NCI-H146 (cell line): ENCODE data around the gene PINK1.

Source experiments
- DNase-seq: peaks from one replicate; lab custom pipeline; 2025; lab: John Stamatoyannopoulos, UW

The PINK1 gene

DNA sequence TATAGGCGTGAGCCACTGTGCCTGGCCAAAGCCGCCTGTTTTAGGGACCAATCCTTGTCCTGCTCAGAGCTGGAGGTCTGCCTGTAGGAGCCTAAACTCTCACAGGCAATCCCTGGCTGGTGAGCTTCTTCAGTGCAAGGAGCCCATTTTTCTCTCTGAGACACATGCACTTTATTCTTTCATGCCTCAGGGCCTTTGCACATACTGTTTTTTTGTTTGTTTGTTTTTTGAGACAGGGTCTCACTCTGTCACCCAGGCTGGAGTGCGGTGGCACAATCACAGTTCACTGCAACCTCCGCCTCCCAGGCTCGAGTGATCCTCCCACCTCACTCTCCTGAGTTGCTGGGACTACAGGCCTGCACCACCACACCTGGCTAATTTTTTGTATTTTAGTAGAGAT, 21.6 kb upstream of the PINK1 start:
- no peak for DNase-seq

DNA sequence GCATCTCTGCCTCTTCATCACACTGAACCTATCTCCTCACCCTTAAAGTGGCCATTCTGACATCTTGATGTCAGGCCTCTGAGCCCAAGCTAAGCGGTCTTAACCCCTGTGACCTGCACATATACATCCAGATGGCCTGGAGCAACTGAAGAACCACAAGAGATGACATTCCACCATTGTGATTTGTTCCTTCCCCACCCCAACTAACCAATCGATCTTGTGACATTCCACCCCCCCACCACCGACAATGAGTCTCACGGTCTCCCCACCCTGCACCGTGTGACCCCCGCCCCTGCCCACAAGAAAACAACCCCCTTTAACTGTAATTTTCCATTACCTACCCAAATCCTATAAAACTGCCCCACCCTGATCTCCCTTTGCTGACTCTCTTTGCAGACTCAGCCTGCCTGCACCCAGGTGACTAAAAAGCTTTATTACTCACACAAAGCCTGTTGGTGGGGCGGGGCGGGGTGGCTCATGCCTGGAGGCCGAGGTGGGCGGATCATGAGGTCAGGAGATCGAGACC, 21.0 kb upstream of the PINK1 start:
- no peak for DNase-seq

DNA sequence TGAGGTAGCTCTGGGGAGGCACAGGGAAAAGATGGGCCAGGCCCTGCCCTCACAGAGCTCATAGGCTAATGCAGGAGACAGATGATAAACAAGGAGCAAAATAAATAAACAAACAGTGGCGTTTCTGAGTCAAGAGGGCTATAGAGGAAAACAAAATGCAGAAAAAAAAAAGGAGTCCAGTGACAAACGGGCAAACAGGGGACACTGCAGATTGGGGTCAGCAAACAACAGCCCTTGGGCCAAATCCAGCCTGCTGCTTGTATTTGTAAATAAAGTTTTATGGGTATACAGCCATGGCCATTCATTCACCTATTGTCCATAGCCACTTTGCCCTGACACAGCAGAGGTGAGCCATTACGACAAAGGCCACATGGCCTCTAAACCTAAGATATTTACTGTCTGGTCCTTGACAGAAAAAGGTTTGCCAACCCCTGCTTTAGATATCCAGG, 19.1 kb upstream of the PINK1 start:
- no peak for DNase-seq

DNA sequence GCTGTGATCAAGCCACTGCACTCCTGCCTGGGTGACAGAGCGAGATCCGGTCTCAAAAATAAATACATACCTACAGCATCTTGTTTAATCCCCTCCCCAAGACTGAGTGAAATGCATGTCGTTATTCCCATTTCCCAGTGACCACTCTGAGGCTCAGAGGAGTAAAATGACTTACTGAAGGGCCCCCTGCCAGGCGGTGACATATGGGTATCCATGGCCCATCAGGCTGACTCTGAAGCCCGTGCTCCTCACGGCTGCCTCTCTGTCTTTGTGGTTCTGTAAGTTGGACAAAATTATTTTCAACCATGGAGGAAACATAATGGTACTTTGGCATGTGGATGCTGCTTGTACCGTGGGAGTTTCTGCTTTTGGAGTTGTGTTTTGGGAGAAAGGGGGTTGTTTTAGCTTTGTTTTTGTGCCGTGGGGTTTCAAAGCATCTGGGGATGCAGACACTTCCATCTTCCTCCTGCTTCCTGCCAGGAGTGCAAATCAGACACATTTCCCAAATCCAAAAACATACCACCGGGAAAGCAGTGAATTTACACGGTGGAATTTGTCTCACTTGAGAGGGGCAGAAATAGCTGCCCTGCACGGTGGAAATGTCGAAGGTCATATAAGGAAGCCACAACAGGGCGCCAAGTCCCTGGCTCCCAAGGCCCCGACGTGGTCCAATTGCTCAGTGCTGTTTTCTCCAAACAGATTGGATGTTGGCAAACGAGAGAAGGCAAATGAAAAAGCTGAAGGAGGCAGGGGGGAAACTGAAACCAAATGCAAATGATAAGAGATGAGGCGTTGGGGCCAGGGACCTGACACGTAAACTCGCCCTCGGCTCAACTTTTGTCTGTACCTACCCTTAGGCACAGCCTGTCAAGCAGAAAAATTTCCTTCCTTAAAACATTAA, 17.1 kb upstream of the PINK1 start:
- no peak for DNase-seq

DNA sequence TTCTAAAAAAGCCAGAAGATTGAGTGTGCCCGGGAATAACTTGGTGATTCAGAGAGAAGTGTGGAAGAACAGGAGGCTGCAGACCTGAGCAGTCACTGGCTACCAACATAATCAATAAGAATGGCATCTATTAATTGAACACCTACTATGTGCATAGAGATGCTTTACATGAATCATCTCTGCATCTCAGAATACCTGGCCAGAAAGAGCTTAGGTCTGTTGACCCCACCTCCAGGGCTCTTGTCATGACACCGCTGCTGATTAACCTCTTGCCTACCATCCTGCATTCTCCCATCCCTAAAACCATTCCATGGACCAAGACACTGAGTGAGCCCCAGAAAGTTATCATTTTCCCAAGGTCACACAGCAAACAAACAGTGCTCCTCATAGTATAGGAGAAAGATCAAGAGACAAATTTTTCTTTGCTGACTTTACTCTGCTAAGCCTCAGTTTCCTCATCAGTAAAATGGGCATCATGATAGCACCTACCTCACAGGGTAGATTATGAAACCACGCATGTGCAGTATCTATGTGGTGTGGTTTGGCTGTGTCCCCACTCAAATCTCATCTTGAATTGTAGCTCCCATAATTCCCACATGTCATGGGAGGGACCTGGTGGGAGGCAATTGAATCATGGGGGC, 16.3 kb upstream of the PINK1 start:
- no peak for DNase-seq

DNA sequence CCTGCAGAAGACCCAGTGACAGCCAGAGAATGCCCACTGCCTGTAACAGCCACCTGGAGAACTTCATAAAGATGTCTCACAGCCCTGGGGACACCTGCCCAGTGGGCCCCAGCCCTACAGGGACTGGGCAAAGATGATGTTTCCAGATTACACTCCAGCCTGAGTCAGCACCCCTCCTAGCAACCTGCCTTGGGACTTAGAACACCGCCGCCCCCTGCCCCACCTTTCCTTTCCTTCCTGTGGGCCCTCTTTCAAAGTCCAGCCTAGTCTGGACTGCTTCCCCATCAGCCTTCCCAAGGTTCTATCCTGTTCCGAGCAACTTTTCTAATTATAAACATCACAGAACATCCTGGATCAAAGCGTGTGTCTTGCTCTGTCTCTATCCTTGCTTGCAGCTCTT, 14.7 kb upstream of the PINK1 start:
- no peak for DNase-seq

DNA sequence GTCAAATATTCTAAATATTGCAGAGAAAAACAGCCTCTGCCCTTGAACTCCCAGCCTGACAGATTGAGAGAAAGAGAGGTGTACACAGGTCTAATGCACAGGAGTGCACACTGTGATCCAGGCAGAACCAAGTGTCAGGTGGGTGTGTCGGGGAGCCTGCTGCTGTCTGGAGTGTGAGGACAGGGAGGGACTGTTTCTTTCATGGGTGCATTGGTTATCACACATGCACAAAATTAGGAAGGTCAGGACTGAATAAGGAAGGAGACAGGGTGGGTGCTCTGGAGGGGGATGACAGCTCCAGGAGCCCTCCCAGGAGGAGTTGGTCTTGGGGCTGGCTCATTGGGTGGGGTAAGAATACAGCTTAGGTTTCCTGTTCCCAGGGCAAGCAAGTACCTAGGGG, 13.3 kb upstream of the PINK1 start:
- DNase-seq: no peak

DNA sequence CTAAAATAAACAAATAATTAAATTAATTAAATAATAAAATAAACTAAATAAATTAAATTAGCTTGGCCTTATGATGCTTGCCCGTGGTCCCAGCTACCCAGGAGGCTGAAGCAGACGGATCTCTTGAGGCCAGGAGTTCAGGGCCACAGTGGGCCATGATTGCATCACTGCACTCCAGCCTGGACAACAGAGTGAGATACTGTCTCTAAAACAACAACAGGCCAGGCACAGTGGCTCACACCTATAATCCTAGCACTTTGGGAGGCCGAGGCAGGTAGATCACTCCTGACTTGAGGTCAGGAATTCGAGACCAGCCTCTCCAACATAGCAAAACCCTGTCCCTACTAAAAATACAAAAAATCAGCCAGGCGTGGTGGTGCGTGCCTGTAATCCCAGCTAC, 12.2 kb upstream of the PINK1 start:
- DNase-seq: no peak

DNA sequence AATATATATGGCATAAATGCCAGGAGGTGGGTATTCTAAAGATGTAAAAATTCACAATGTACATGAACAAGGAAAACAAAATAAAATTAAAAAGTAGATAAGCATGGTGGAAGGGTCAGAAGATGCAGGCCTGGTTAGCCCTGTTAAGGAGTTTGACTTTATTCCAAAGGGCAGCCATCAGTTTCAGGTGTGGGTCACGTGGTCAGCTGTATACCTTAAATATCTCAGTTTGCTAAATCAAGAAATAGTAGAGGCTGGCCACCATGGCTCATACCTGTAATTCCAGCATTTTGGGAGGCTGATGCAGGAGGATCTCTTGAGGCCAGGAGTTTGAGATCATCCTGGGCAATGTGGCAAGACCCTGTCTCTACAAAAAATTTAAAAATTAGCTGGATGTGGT, 8.5 kb upstream of the PINK1 start:
- no peak for DNase-seq

DNA sequence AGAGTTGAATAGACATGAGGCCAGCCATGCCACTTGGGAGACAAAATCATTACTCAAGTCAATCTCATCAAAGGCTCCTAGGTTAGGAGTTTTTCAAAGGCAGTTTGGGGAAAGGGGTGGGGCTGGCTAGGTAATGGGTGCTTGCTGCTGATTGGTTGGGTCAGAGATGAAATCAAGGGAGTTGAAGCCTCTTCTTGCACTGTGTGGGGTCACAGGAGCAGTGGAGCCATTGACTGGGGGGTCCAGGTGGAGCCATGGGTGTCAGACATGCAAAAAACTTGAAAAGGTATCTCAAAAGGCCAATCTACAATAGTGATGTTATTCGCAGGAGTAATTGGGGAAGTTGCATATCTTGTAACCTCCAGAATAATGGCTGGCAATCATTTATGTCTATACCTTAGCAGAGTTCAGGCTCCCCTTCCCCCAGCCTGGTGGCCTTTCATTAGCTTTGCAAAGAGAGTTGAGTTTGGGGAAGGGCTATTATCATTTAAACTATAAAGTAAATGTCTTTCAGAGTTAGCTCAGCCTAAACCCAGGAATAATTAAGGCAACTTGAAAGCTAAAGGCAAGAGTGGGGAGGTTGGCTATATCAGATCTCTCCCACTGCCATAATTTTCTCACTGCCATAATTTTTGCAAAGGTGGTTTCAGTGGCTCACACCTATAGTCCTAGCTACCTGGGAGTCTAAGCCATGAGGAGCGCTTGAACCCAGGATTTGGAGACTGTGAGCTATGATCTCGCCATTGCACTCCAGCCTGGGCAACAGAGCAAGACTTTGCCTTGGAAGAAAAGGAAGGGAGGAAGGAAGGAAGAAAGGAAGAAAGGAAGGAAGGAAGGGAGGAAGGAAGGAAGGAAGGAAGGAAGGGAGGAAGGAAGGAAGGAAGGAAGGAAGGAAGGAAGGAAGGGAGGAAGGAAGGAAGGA, 7.8 kb upstream of the PINK1 start:
- DNase-seq: no peak

DNA sequence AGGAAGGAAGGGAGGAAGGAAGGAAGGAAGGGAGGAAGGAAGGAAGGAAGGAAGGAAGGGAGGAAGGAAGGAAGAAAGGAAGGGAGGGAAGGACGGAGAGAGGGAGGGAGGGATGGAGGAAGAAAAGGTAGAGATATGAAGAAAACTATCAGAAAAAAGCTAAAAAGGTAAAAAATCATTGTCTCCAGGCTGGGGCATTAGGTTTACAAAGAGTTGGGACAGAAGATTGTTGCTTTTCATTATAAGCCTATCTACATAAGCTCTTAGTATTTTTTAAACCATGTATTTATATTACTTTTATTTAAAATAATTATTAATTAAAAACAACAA, 7.2 kb upstream of the PINK1 start:
- DNase-seq: no peak

DNA sequence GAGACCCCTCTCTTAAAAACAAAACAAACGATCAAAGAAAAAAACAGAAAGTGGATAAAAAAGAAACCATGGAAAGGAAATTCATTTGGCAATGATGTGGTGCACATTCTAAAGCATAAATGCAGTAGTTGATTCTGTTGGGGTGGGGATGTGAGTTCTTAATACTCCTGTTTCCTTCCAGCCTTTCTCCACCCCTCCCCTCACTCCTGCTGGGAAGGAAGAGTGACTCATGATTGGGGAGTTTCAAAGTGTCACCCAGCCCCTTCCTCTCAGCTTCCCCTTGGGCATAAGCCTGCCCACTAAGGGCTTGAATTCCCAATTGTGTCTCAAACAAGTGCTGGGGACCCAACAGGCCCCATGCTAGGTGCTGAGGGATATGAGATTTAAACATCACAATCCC, 6.7 kb upstream of the PINK1 start:
- DNase-seq: no peak

DNA sequence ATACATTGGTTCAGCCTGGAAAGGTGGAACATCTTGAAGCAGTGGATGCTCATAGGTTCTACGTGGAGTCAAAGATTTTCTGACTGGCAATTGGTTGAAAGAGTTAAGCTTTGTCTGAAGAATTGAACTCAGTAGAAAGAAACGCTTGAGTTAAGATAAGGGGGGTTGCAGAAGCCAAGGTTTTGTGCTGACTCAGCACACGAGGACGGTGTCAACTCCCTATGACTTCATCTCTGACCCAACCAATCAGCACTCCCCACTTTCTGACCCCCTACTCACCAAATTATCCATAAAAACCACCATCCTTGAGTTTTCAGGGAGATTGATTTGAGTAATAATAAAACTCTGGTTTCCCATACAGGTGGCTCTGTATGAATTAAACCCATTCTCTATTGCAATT, 2.5 kb upstream of the PINK1 start:
- no peak for DNase-seq

DNA sequence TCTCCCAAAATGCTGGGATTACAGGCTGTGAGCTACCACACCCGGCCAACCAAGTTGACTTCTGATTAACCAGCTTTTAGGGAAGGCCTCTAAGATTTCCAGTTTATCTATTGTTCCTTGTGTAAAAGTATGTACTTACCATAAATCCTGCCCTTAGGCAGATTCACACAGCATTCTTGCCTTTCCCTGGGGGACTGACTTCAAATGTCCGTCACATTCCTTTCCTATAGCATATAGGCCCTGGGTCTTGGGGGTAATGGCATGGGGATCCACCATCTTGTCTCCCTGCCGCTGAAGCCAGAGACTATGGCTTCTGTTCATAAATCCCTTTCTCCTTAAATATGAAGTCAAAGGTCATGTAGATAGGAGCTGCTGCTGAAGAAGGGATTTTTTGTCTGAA, 872 bp upstream of the PINK1 start:
- no peak for DNase-seq

DNA sequence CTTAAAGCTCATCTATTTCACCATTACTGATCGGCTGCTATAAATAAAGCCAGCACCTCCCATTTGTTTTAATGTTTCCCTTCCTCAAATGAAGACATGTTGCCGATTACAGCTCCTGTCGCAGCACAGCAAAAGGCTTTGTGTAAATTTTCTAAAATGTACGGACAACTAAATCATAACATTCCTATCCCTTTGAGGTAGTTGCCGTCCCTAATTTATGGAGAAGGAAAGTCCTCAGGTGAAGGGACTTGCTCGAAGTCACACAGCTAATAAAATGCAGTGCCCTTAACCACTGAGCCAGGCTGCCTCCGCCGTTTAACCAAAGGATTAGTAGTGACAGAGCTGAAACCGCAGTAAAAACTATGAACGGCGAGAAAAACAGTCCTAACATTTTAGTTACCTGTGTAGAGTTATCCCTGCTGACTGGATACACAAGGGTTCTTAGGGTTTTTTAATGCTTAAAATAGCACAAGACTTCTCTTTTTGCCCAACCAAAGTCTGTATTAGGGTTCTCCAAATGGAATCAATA, 871 bp downstream of the PINK1 start:
- DNase-seq: no peak

DNA sequence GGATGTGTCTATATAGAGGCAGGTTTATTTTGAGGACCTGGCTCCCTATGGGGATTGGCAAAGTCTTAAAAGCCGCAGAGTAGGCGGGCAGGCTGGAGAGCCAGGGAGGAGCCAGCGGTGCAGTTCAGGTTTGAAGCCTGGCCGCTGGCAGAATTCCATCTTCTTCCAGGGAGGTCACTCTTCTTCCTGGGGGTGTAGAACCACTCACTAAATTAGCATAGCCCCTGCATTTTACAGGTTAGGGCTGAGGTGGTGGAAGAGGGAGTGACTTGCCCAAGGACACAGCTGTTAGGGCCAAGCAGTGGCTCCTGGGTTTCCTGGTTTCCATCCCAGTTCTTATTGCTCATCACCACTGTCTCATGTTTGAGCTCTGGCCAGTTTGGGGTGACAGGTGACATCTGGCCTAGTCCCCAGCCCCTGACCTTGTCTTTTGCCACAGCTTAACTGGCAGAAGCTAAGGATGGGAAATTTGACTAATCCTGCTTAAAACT, 1.4 kb downstream of the PINK1 start:
- peak; percentile 27 for DNase-seq

DNA sequence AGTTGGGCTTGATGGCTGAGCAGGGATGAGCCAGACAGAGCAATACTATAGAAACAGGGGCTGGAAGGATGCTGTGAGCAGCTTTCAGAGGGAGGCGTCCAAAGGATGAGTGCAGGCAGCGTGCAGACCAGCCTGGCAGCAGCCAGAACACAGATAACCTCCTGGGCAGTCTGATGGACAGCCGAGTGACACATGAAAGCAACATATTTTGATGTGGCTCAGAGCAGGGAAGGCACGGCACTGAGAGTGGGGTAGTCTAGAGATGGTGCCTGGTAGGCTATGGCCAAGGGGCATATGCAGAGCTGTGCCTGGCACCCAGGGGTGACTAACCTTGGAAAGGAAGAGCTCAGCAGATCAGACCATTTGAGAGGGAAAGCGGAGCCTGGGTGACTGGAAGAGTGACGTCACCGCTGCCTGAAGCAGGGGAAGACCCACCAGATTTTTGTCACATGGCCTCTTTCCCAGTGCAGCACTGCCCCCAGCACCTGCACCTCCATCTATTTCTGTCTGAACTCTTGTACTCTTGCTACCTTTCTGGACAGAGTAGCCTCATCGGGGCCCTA, 3.6 kb downstream of the PINK1 start:
- DNase-seq: no peak

DNA sequence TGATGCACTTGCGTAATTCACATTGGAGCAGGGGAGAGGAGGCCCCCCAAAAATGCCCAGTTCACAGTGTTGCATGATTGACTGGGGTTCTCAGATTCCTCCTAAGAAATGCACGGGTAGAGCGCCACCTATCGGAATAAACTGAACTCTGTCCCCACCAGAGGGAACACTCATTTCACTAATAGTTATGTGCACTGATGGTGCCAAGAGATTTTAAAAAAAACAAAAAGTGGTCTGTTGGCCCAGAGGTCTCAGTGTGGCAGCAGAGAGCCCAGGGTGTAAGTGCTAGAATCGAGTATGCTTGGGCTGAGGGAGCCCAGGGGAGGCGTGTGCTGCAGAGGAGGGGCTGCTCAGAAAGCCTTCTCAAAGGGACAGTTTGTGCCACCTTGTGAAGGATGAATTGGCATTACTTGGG, 6.9 kb downstream of the PINK1 start:
- DNase-seq: peak; percentile 26

DNA sequence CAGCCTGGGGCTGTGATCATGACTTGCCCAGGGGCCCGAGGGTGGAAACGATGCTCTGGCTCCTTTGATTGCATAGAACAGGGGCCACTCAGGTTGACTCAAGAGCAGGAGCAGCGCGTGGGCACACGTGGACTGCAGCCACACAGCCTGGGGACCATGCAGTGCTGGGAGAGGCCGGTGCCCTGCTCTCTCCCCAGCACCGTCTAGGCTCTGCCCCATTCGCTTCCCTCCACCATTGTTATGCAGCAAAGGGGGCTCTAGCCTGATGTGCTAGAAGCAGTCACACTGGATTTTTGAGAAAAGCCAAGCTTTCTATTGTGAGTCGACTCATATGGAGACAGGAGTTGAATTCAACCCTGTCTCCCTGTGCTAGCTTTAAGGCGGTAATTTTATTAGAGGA, 8.7 kb downstream of the PINK1 start:
- no peak for DNase-seq

DNA sequence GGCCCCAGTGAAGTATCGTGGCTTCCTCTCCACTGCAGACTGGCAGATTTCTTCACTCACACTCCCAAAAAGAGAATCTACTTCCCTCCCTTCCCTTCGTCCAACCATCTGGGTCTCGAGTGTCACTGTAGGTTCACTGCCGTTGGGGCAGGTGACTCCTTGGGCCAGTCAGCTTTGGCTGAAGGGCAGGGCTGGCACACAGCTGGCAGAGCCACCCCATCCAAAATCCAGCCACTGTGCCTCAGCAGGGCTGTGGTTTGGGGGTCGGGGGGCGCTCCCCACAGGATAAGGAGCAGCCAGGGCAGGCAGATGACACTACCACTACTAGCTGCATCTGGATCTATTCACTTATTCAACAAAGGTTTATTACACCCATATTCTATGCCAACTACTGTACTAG, 9.8 kb downstream of the PINK1 start:
- no peak for DNase-seq

DNA sequence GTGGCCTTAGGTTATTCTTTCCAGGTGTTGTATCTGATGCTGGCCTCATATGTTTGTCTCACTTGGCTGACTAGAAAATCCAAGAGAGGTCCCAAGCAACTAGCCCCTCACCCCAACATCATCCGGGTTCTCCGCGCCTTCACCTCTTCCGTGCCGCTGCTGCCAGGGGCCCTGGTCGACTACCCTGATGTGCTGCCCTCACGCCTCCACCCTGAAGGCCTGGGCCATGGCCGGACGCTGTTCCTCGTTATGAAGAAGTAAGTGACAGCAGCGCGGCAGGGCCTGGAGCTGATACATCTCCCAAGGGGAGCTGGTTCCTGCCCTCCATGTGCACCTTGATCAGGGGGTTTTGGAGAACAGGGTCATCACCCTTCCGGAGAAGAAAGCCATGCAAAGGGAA, 11.2 kb downstream of the PINK1 start:
- DNase-seq: no peak

DNA sequence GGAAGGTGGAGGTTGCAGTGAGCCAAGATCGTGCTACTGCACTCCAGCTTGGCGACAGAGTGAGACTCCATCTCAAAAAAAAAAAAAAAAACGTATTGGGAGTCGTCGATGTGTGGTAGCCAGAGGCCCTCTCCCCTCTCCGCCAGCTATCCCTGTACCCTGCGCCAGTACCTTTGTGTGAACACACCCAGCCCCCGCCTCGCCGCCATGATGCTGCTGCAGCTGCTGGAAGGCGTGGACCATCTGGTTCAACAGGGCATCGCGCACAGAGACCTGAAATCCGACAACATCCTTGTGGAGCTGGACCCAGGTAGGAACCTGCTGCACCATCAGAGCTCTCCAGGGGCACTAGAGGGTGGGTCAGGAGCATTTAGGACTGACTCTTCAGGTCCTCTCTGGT, 12.2 kb downstream of the PINK1 start:
- no peak for DNase-seq
